GM12801 (cell line): ENCODE measurements around the gene CHST11.

Source experiments
- CTCF ChIP-seq: IDR thresholded peaks from one replicate; pipeline ENCODE4 v1.5.1; 2011; ENCODE audit warnings: control low read depth; ENCODE audit not compliant: insufficient read length; ENCODE audit errors: extremely low read depth

CHST11 gene

DNA sequence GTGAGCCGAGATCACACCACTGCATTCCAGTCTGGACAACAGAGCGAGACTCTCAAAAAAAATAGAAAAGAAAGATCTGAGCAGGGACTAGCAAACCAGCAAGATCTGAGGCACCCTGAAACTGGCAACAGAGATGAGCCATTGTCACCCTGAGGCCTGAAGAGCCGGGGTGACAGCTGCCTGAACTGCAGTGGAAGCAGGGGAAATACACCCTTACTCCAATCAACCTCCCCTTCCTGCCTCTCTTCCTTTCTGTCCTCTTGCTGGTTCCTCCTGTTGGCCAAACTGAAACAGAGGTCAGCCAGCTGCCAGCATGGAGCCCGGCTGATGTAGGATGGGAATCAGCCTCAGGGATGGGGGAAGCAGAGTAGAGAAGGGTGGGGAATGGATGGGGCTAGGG lies 192.0 kb downstream of the CHST11 start:
- TF ChIP-seq CTCF: no peak

GRCh38 chr12:104649217-104649824 lies 192.6 kb downstream of the CHST11 start:
- no peak for TF ChIP-seq CTCF

DNA sequence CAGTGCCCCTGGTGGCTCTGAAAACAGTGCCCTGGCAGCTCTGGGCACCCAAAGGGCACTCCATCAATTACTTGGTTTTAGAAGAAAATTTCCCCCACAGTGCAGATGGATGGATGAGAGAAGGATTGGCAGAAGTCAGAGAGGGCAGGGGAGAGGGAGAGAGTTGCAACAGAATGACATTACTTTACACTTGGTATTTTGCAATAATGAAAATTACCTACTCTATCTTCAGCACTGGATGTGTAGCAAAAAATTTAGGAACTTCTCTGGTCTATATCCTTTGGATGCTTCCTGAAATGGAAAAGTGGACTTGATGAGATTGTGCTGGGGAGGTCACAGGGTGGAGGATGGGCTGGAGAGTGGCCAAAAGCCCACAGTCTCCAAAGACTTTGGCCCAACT lies 193.2 kb downstream of the CHST11 start:
- TF ChIP-seq CTCF: no peak

DNA sequence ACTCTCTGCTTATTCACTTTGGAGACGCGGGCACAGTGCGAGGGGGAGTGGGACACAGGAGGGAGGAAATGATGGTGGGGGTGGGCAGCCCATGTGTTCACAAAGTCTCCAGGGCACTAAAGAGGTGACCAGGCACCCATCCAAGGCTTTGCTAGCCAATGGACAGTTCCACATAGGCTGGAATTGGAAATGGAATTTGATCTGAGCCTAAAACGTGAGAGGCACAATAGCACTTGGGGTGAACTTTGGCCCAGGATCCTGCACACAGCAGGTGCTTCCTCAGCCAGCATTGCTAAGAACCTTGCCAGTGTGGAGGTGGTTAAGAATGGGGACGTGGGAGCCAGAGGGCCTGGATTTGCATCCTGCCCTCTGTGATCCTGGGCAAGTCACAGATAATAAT lies 193.8 kb downstream of the CHST11 start:
- no peak for TF ChIP-seq CTCF

DNA sequence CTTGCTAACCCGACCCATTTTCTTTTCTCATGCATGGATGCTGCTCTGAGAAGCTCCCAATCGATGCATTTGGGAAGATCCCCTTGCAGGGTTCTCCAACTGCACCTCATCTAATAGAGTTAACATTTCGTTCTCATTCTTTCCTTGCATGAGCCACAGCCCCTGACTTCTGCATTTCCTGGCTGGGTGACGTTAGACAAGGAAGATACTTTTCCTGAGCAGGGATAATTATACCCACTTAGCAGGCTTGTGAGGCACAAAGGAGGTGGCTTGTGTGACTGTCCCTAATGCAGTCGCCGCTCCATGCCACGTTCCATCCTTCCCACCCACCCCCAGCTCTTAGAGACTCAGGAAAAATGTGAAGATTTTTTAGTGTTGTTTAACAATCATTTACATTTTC lies 195.1 kb downstream of the CHST11 start:
- TF ChIP-seq CTCF: no peak

GRCh38 chr12:104652358-104652757 lies 195.6 kb downstream of the CHST11 start:
- no peak for TF ChIP-seq CTCF

DNA sequence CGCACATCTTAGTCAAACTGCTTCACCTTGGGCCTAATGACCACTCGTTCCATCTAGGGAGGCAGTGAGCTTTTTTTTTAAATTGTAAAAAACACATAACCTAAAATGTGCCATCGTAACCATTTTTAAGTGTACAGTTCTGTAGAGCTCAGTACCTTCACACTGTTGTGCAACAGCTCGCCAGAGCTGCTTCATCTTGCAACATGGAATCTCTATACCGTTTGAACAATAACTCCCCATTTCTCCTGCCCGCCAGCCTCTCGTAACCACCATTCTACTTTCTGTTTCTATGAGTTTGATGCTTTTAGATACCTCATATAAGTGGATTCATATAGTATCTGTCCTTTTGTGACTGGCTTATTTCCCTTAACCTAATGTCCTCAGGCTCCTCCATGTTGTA lies 196.2 kb downstream of the CHST11 start:
- TF ChIP-seq CTCF: no peak
